Measurements from ENCODE around the gene POLD3.

The POLD3 gene

GRCh38 chr11:74634537-74634936 lies 42.2 kb downstream of the POLD3 start:
- no peak for DNase-seq (ENCODE audit: low spot score)
- in situ Hi-C loops (cut with MboI; ENCODE audit: low pct_unique_long_range_greater_than_20kb, low sequenced_read_pairs, unreplicated experiment) = no loop called here
- TF ChIP-seq CTCF (IDR thresholded peaks at IDR 0.05; ENCODE audit: extremely low read depth, insufficient read depth, missing control alignments) = no peak

- in situ Hi-C loops (cut with MboI; ENCODE audit: low pct_unique_long_range_greater_than_20kb, low sequenced_read_pairs, unreplicated experiment) = no loop called here
- DNase-seq (ENCODE audit: low spot score) = no peak
- no peak for TF ChIP-seq CTCF (IDR thresholded peaks at IDR 0.05; ENCODE audit: extremely low read depth, insufficient read depth, missing control alignments)
Measured at GRCh38 chr11:74636630-74637184, 44.3 kb downstream of the POLD3 start.

- DNase-seq (ENCODE audit: low spot score) = no peak
- in situ Hi-C loops (cut with MboI; ENCODE audit: low pct_unique_long_range_greater_than_20kb, low sequenced_read_pairs, unreplicated experiment) = no loop called here
- no peak for TF ChIP-seq CTCF (IDR thresholded peaks at IDR 0.05; ENCODE audit: extremely low read depth, insufficient read depth, missing control alignments)
Measured at GRCh38 chr11:74637700-74638099, 45.3 kb downstream of the POLD3 start.

- no peak for TF ChIP-seq CTCF (IDR thresholded peaks at IDR 0.05; ENCODE audit: extremely low read depth, insufficient read depth, missing control alignments)
- in situ Hi-C loops (cut with MboI; ENCODE audit: low pct_unique_long_range_greater_than_20kb, low sequenced_read_pairs, unreplicated experiment) = no loop called here
- no peak for DNase-seq (ENCODE audit: low spot score)
Measured at GRCh38 chr11:74638869-74639268, 46.5 kb downstream of the POLD3 start.

GRCh38 chr11:74639533-74639932 lies 47.2 kb downstream of the POLD3 start:
- in situ Hi-C loops (cut with MboI; ENCODE audit: low pct_unique_long_range_greater_than_20kb, low sequenced_read_pairs, unreplicated experiment) = no loop called here
- no peak for TF ChIP-seq CTCF (IDR thresholded peaks at IDR 0.05; ENCODE audit: extremely low read depth, insufficient read depth, missing control alignments)
- no peak for DNase-seq (ENCODE audit: low spot score)

- no peak for TF ChIP-seq CTCF (IDR thresholded peaks at IDR 0.05; ENCODE audit: extremely low read depth, insufficient read depth, missing control alignments)
- no peak for DNase-seq (ENCODE audit: low spot score)
- in situ Hi-C loops (cut with MboI; ENCODE audit: low pct_unique_long_range_greater_than_20kb, low sequenced_read_pairs, unreplicated experiment) = no loop called here
Measured at GRCh38 chr11:74641289-74641688, 48.9 kb downstream of the POLD3 start.

- no peak for DNase-seq (ENCODE audit: low spot score)
- no peak for TF ChIP-seq CTCF (IDR thresholded peaks at IDR 0.05; ENCODE audit: extremely low read depth, insufficient read depth, missing control alignments)
- in situ Hi-C loops (cut with MboI; ENCODE audit: low pct_unique_long_range_greater_than_20kb, low sequenced_read_pairs, unreplicated experiment) = no loop called here
Measured at GRCh38 chr11:74641905-74642304, 49.5 kb downstream of the POLD3 start.
